Erythroblast (primary cell): ENCODE measurements around the gene MTX1.

ENCODE experiments used
- GATA1 ChIP-seq: IDR thresholded peaks from 2 replicates; pipeline ENCODE4 v1.6.1; 2011; ENCODE audit warnings: low read depth, mild to moderate bottlenecking, control low read depth, low read length, moderate library complexity
- POLR2A ChIP-seq: IDR thresholded peaks from 2 replicates; pipeline ENCODE4 v1.6.1; 2011; ENCODE audit warnings: mild to moderate bottlenecking, low read length

DNA sequence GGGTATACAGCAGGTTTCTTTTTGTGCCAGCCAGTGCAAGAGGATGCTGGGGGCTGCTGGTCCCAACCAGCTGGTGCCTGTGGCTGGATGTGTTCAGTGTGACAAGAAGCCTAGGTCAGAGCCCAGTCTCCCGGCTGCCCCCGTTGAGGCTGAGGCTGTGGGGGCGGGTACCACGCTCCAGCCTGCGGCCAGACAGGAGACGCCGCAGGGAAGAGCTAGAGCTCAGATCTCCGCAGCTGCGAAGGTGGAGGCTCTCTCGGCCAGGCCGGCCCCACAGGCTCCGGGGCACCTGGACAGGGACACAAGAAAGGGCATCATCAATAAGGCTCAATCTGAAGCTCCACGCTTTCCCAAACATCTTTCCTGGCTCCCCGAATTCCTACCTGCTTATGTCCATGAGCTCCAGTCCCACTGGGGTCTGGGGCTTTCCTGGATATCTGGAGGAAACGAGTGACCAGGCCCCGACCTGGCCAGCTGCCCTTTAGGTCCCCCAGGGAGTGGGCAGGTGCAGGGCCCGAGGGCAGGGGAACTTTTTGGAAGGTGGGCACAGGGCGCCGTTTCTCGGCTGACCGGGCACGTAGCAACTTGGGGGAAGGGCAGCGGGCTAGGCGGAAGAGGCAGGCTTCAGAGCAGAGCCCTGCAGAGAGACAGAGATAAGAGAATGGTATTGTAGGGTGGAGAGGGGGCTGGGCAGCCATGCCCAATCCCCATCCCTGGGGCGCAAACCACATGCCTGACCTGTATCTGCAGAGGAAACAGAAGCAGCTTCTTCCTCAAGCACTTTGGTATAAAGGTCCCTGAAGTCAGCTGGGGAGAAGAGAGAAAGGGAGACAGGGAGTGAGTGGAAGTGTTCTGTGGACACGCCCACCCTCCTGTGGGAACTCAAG lies 39.4 kb downstream of the MTX1 start:
- TF ChIP-seq POLR2A (peak; percentile 47), GATA1 (no peak)
